GM12878 (cell line): ENCODE measurements around the gene ITGB8. TPM values are rescaled to one million over a fixed set of nuclear protein-coding genes. Genes with fewer than 3 reads are reported as not detected.

Experiments used
- BHLHE40 ChIP-seq, 2 experiments: fragments of 450-650 bp in 1 of 2; IDR thresholded peaks; 2 replicates each; pipeline ENCODE4 v1.6.1; 2011 to 2017; ENCODE audit warnings: low read depth in 2 of 2, borderline replicate concordance in 1 of 2, improper control_type of control experiment in 1 of 2, low read length in 1 of 2, mild to moderate bottlenecking in 1 of 2
- CEBPB ChIP-seq, 2 experiments: fragments of 150-350 bp in 1 of 2; IDR thresholded peaks; 2 replicates each; pipeline ENCODE4 v1.6.1; 2012 to 2014; ENCODE audit warnings: low read depth in 2 of 2, low read length in 2 of 2, borderline replicate concordance in 1 of 2, inconsistent platforms in 1 of 2
- ELK1 ChIP-seq: IDR thresholded peaks from 2 replicates; pipeline ENCODE4 v1.6.1; 2012; ENCODE audit warnings: low read depth, low read length, improper control_type of control experiment
- FOXM1 ChIP-seq: IDR thresholded peaks from 2 replicates; pipeline ENCODE4 v1.6.1; 2012; ENCODE audit warnings: low read depth, mild to moderate bottlenecking, inconsistent platforms, low read length, moderate library complexity
- GABPA ChIP-seq: IDR thresholded peaks from 2 replicates; pipeline ENCODE4 v1.6.1; 2014; ENCODE audit warnings: antibody characterized with exemption, low read depth, mild to moderate bottlenecking, inconsistent platforms
- GATAD2B ChIP-seq: fragments of 450-650 bp; conservative IDR thresholded peaks from 2 replicates; pipeline ENCODE4 v1.6.1; 2017; ENCODE audit warnings: low read depth, mild to moderate bottlenecking, moderate library complexity
- JUNB ChIP-seq: IDR thresholded peaks from 2 replicates; pipeline ENCODE4 v1.6.1; 2016; ENCODE audit warnings: antibody characterized with exemption, mild to moderate bottlenecking
- MTA3 ChIP-seq: IDR thresholded peaks from 2 replicates; pipeline ENCODE4 v1.6.1; 2012; ENCODE audit warnings: low read length, inconsistent platforms, borderline replicate concordance
- NFYA ChIP-seq: IDR thresholded peaks from 2 replicates; pipeline ENCODE4 v1.6.1; 2011; ENCODE audit warnings: low read depth, mild to moderate bottlenecking, low read length, improper control_type of control experiment, borderline replicate concordance
- PKNOX1 ChIP-seq: fragments of 450-650 bp; IDR thresholded peaks from 2 replicates; pipeline ENCODE4 v1.6.1; 2016; ENCODE audit warnings: mild to moderate bottlenecking
- REST ChIP-seq: IDR thresholded peaks from 2 replicates; pipeline ENCODE4 v1.6.1; 2012; ENCODE audit warnings: mild to moderate bottlenecking, low read depth, low read length
- SKIL ChIP-seq: fragments of 450-650 bp; IDR thresholded peaks from 2 replicates; pipeline ENCODE4 v1.6.1; 2017; ENCODE audit warnings: mild to moderate bottlenecking, low read depth, inconsistent platforms; ENCODE audit not compliant: poor library complexity, severe bottlenecking
- YBX1 ChIP-seq: fragments of 450-650 bp; IDR thresholded peaks from 2 replicates; pipeline ENCODE4 v1.6.1; 2016; ENCODE audit warnings: antibody characterized with exemption
- ZNF24 ChIP-seq: fragments of 450-650 bp; IDR thresholded peaks from 2 replicates; pipeline ENCODE4 v1.6.1; 2017; ENCODE audit warnings: antibody characterized with exemption, mild to moderate bottlenecking
- ZNF622 ChIP-seq: fragments of 450-650 bp; IDR thresholded peaks from 2 replicates; pipeline ENCODE4 v1.6.1; 2017; ENCODE audit warnings: mild to moderate bottlenecking, inconsistent platforms
- polyA plus RNA-seq, 11 experiments: library from polyadenylated mRNA; depleted of rRNA in 4 of 11; unstranded in 6 of 11; stranded (reverse) in 5 of 11; fragments of >200 nt; fragmentation: Nextera tagmentation in 4 of 11; fragmentation: Illumina TruSeq in 1 of 11; extraction: Ambion mirVana in 4 of 11; extraction: Trizol in 1 of 11; gene quantifications; 1 replicate in 1 of 11; 2 replicates in 10 of 11; pipeline versions ENCODE4 v1.2.1 to v1.2.3, GENCODE V29; 2011 to 2016; ENCODE audit warnings: inconsistent platforms in 2 of 11, missing spikeins in 2 of 11, low read depth in 1 of 11
- total RNA-seq, 4 experiments: library from RNA; depleted of rRNA in 3 of 4; stranded (reverse); fragments of >200 nt in 3 of 4; fragmentation: Illumina TruSeq in 1 of 4; extraction: Trizol in 1 of 4; gene quantifications; 2 replicates each; pipeline versions ENCODE4 v1.2.1 to v1.2.3, GENCODE V29; 2013 to 2021
- TF ChIP-seq, protein P1 (sequence below): fragments of 450-650 bp; IDR thresholded peaks from 2 replicates; pipeline ENCODE4 v1.6.1; 2017; ENCODE audit warnings: mild to moderate bottlenecking, moderate library complexity

Gene ITGB8
- total and polyA plus RNA-seq, 10 of the 15 experiments (the other 5 are each of a cell fraction or from before 2014, with no cell fraction given) = 0.37 to 26.2 (median 1.5) TPM

- TF ChIP-seq, protein P1, sequence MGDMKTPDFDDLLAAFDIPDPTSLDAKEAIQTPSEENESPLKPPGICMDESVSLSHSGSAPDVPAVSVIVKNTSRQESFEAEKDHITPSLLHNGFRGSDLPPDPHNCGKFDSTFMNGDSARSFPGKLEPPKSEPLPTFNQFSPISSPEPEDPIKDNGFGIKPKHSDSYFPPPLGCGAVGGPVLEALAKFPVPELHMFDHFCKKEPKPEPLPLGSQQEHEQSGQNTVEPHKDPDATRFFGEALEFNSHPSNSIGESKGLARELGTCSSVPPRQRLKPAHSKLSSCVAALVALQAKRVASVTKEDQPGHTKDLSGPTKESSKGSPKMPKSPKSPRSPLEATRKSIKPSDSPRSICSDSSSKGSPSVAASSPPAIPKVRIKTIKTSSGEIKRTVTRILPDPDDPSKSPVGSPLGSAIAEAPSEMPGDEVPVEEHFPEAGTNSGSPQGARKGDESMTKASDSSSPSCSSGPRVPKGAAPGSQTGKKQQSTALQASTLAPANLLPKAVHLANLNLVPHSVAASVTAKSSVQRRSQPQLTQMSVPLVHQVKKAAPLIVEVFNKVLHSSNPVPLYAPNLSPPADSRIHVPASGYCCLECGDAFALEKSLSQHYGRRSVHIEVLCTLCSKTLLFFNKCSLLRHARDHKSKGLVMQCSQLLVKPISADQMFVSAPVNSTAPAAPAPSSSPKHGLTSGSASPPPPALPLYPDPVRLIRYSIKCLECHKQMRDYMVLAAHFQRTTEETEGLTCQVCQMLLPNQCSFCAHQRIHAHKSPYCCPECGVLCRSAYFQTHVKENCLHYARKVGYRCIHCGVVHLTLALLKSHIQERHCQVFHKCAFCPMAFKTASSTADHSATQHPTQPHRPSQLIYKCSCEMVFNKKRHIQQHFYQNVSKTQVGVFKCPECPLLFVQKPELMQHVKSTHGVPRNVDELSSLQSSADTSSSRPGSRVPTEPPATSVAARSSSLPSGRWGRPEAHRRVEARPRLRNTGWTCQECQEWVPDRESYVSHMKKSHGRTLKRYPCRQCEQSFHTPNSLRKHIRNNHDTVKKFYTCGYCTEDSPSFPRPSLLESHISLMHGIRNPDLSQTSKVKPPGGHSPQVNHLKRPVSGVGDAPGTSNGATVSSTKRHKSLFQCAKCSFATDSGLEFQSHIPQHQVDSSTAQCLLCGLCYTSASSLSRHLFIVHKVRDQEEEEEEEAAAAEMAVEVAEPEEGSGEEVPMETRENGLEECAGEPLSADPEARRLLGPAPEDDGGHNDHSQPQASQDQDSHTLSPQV = no peak; the same call in 1 of the 2 replicates
- TF ChIP-seq JUNB (peak; percentile 3; the same call in 1 of the 2 replicates), PKNOX1 (no peak), BHLHE40 (IDR thresholded peaks at IDR 0.05; ENCODE audit: borderline replicate concordance in 1 of 2, low read depth in 2 of 2, low read length in 1 of 2) (0 out of 4 replicates have a peak, but pooled peaks of 1 of the 2 experiments have one; percentile 4), NFYA (no peak), ZNF24 (no peak), GATAD2B (no peak), YBX1 (no peak), SKIL (peak; percentile 30), FOXM1 (no peak), REST (no peak), MTA3 (no peak), ELK1 (no peak), ZNF622 (no peak), GABPA (no peak), CEBPB (IDR thresholded peaks at IDR 0.05; ENCODE audit: borderline replicate concordance in 1 of 2, low read depth in 2 of 2, low read length in 2 of 2) (no peak)
Measured at GRCh38 chr7:20290505-20291111, 40.1 kb upstream of the ITGB8 start (continued).
